IPS-11a (cell line): Measurements from ENCODE around the gene TTC39B.

ENCODE experiments used
- H3K4me3 ChIP-seq: one replicate; pipeline ENCODE4 v1.5.1; 2013; ENCODE audit warnings: low read depth, low read length, control low read depth

TTC39B gene

GRCh38 chr9:15304632-15305031 is 2.4 kb downstream of the TTC39B start:
- no peak overlapping the region for H3K4me3 ChIP-seq

GRCh38 chr9:15300218-15300617 is 6.8 kb downstream of the TTC39B start:
- no peak overlapping the region for H3K4me3 ChIP-seq

GRCh38 chr9:15299374-15299939 is 7.6 kb downstream of the TTC39B start:
- H3K4me3 ChIP-seq, result no peak overlapping the region

GRCh38 chr9:15298362-15298761 is 8.7 kb downstream of the TTC39B start:
- H3K4me3 ChIP-seq, result no peak overlapping the region

GRCh38 chr9:15295761-15296405 is 11.1 kb downstream of the TTC39B start:
- H3K4me3 ChIP-seq, result no peak overlapping the region

GRCh38 chr9:15294604-15295003 is 12.4 kb downstream of the TTC39B start:
- no peak overlapping the region for H3K4me3 ChIP-seq

GRCh38 chr9:15293804-15294316 is 13.2 kb downstream of the TTC39B start:
- H3K4me3 ChIP-seq, result no peak overlapping the region

GRCh38 chr9:15293084-15293483 is 13.9 kb downstream of the TTC39B start:
- no peak overlapping the region for H3K4me3 ChIP-seq

- no peak overlapping the region for H3K4me3 ChIP-seq
These were observed 17.4 kb downstream of the TTC39B start for GRCh38 chr9:15289603-15290002.

GRCh38 chr9:15287309-15287708 is 19.7 kb downstream of the TTC39B start:
- no peak overlapping the region for H3K4me3 ChIP-seq

GRCh38 chr9:15286161-15286821 is 20.7 kb downstream of the TTC39B start:
- H3K4me3 ChIP-seq, result no peak overlapping the region

GRCh38 chr9:15282567-15283285 is 24.3 kb downstream of the TTC39B start:
- no peak overlapping the region for H3K4me3 ChIP-seq

GRCh38 chr9:15280647-15281046 is 26.4 kb downstream of the TTC39B start:
- H3K4me3 ChIP-seq, result no peak overlapping the region

GRCh38 chr9:15278839-15279238 is 28.2 kb downstream of the TTC39B start:
- H3K4me3 ChIP-seq, result no peak overlapping the region

GRCh38 chr9:15278091-15278687 is 28.8 kb downstream of the TTC39B start:
- H3K4me3 ChIP-seq, result no peak overlapping the region

- H3K4me3 ChIP-seq, result no peak overlapping the region
These were observed 29.5 kb downstream of the TTC39B start for GRCh38 chr9:15277400-15278090.

GRCh38 chr9:15276328-15276938 is 30.6 kb downstream of the TTC39B start:
- H3K4me3 ChIP-seq, result no peak overlapping the region

- H3K4me3 ChIP-seq, result no peak overlapping the region
These were observed 32.6 kb downstream of the TTC39B start for GRCh38 chr9:15274425-15274824.

- H3K4me3 ChIP-seq, result no peak overlapping the region
These were observed 34.6 kb downstream of the TTC39B start for GRCh38 chr9:15272377-15272928.

GRCh38 chr9:15271403-15271802 is 35.6 kb downstream of the TTC39B start:
- H3K4me3 ChIP-seq, result no peak overlapping the region
